B cell (primary cell): ENCODE results near the gene FOXD3. TPM values are rescaled to one million over a fixed set of nuclear protein-coding genes. Genes with fewer than 3 reads are reported as not detected.

ENCODE experiments used
- ATAC-seq: fragments of 200-7000 bp; cut with Tn5 transposase; one replicate; pipeline ENCODE4 v1.10.0; 2021; ENCODE audit warnings: low read depth, mild to moderate bottlenecking, moderate number of reproducible peaks, moderate library complexity
- CTCF ChIA-PET: fragments of 350-600 bp; sonication (Branson Sonifier 250); formaldehyde crosslinking; loops from one replicate; lab custom pipeline; 2021; ENCODE audit warnings: antibody characterized with exemption, inconsistent platforms; lab: Charles Lee
- POLR2A ChIA-PET: fragments of 350-600 bp; sonication (Branson Sonifier 250); formaldehyde crosslinking; loops from one replicate; lab custom pipeline; 2021; ENCODE audit warnings: antibody characterized with exemption; lab: Charles Lee
- DNase-seq: peaks from one replicate; pipeline ENCODE4 v3.0.0; 2013
- H2AFZ ChIP-seq: 2 replicates; pipeline ENCODE4 v1.6.1; 2012; ENCODE audit warnings: mild to moderate bottlenecking, low read depth, low read length; ENCODE audit not compliant: insufficient read depth, poor library complexity, severe bottlenecking
- H3K27ac ChIP-seq, 2 donors: 1 replicate in 1 of 2; 2 replicates in 1 of 2; pipeline ENCODE4 v1.5.1; 2012 to 2013; ENCODE audit warnings: low read length in 2 of 2, mild to moderate bottlenecking in 2 of 2, moderate library complexity in 1 of 2
- H3K27me3 ChIP-seq, 4 experiments: fragments of 200-600 bp in 1 of 4; sonication (generic) in 1 of 4; replicated peaks in 1 of 4; 1 replicate in 2 of 4; 2 replicates in 2 of 4; pipeline versions ENCODE4 v1.6.1 to v1.7.0; 2013 to 2016; ENCODE audit warnings: low read length in 3 of 4, mild to moderate bottlenecking in 2 of 4, mixed read lengths in 1 of 4, moderate library complexity in 1 of 4; ENCODE audit not compliant: insufficient read depth in 4 of 4, control insufficient read depth in 3 of 4; ENCODE audit errors: control extremely low read depth in 1 of 4
- H3K36me3 ChIP-seq, 2 experiments: replicated peaks in 1 of 2; 1 replicate in 1 of 2; 2 replicates in 1 of 2; pipeline versions ENCODE4 v1.6.1 to v1.7.1; 2013; ENCODE audit warnings: low read length in 1 of 2; ENCODE audit not compliant: insufficient read depth in 2 of 2, control insufficient read depth in 1 of 2; ENCODE audit errors: control extremely low read depth in 1 of 2, extremely low read depth in 1 of 2
- H3K4me1 ChIP-seq, 2 donors: fragments of 200-600 bp in 1 of 2; sonication (generic) in 1 of 2; 1 replicate in 1 of 2; 2 replicates in 1 of 2; pipeline versions ENCODE4 v1.5.1 to v1.6.1; 2013 to 2017; ENCODE audit warnings: low read length in 2 of 2; ENCODE audit not compliant: control insufficient read depth in 2 of 2, insufficient read depth in 2 of 2
- H3K4me2 ChIP-seq: replicated peaks from 2 replicates; pipeline ENCODE3; 2012; ENCODE audit warnings: mild to moderate bottlenecking, low read depth, low read length; ENCODE audit not compliant: poor library complexity, severe bottlenecking
- H3K4me3 ChIP-seq, 5 experiments: fragments of 200-600 bp in 1 of 5; sonication (generic) in 1 of 5; 1 replicate in 3 of 5; 2 replicates in 2 of 5; pipeline versions ENCODE4 v1.5.1 to v1.7.0; 2011 to 2016; ENCODE audit warnings: low read length in 4 of 5, mild to moderate bottlenecking in 4 of 5, low read depth in 2 of 5, control low read depth in 1 of 5, moderate library complexity in 1 of 5; ENCODE audit not compliant: insufficient read depth in 1 of 5; ENCODE audit errors: control extremely low read depth in 1 of 5, extremely low read depth in 1 of 5
- H3K79me2 ChIP-seq: fragments of 200-600 bp; sonication (generic); one replicate; pipeline ENCODE4 v1.6.0; 2016; ENCODE audit warnings: low read length; ENCODE audit not compliant: control insufficient read depth, insufficient read depth
- H3K9ac ChIP-seq: fragments of 200-600 bp; sonication (generic); 2 replicates; pipeline ENCODE4 v1.6.1; 2017; ENCODE audit warnings: mild to moderate bottlenecking, low read length, moderate library complexity
- H3K9me3 ChIP-seq, 3 donors: one replicate each; pipeline versions ENCODE4 v1.6.1 to v1.7.1; 2013; ENCODE audit warnings: low read length in 2 of 3; ENCODE audit not compliant: control insufficient read depth in 2 of 3, insufficient read depth in 1 of 3; ENCODE audit errors: control extremely low read depth in 1 of 3
- H4K20me1 ChIP-seq: 2 replicates; pipeline ENCODE4 v1.6.0; 2012; ENCODE audit warnings: mild to moderate bottlenecking, low read length; ENCODE audit not compliant: insufficient read depth, control insufficient read depth, poor library complexity, severe bottlenecking
- H3K27ac Mint-ChIP-seq: one replicate; pipeline ENCODE4 v1.8.0; 2021; ENCODE audit warnings: mixed read lengths
- H3K27me3 Mint-ChIP-seq: one replicate; pipeline ENCODE4 v1.8.0; 2021; ENCODE audit warnings: mixed read lengths
- H3K4me1 Mint-ChIP-seq: one replicate; pipeline ENCODE4 v1.8.0; 2021; ENCODE audit warnings: mixed read lengths
- H3K4me3 Mint-ChIP-seq: one replicate; pipeline ENCODE4 v1.8.0; 2021; ENCODE audit warnings: mixed read lengths
- H3K9me3 Mint-ChIP-seq: one replicate; pipeline ENCODE4 v1.8.0; 2022; ENCODE audit warnings: mixed read lengths; ENCODE audit not compliant: insufficient read depth
- EZH2 ChIP-seq: IDR thresholded peaks from 2 replicates; pipeline ENCODE4 v1.6.1; 2012; ENCODE audit warnings: borderline replicate concordance, low read depth, mild to moderate bottlenecking, moderate library complexity, low read length; ENCODE audit not compliant: insufficient read depth, poor library complexity, severe bottlenecking
- WGBS: methylation state at CpG from one replicate; pipeline ENCODE4 v1.1.5; 2013; ENCODE audit warnings: missing lambda C conversion rate; ENCODE audit not compliant: insufficient coverage; 5-methylcytosine and 5-hydroxymethylcytosine counted together
- intact Hi-C: fragments of 100-400 bp; cut with micrococcal nuclease; formaldehyde crosslinking; loops from one replicate; pipeline ENCODE4 v1.10.0; 2022
- polyA plus RNA-seq: library from polyadenylated mRNA; depleted of rRNA; stranded (reverse); fragments of >200 nt; gene quantifications from 2 replicates; pipeline ENCODE4 v1.2.3, GENCODE V29; 2012
- total RNA-seq, 2 donors: library from RNA; stranded (reverse); fragments of 120-200 nt in 1 of 2; gene quantifications; 1 replicate in 1 of 2; 2 replicates in 1 of 2; pipeline versions ENCODE4 v1.2.3 to v1.2.4, GENCODE V29; 2013 to 2022
- TF ChIP-seq, protein P1 (sequence below): fragments of 200-600 bp; IDR thresholded peaks from one replicate; pipeline ENCODE4 v1.8.0; 2022; ENCODE audit warnings: antibody characterized with exemption, mild to moderate bottlenecking

The FOXD3 gene
- total and polyA plus RNA-seq, 2 donors (not counting 1 experiment from before 2014, with no cell fraction given) = not detected

GRCh38 chr1:63343922-63344321 lies 21.6 kb downstream of the FOXD3 start:
- Histone ChIP-seq H3K4me1 (no peaks in the 10 kb centered on the region), H3K9ac (no peak overlapping the region), H3K27ac (no peak overlapping the region), H3K79me2 (no peaks in the 10 kb centered on the region), H3K4me3 (no peak overlapping the region), H3K4me2 (no peak overlapping the region), H2AFZ (no peak overlapping the region), H3K9me3 (no peaks in the 10 kb centered on the region), H4K20me1 (no peaks in the 10 kb centered on the region), H3K27me3 (peaks cover 0 to 7% (median 3%) of the 10 kb centered on the region in 4 experiments), H3K36me3 (no peaks in the 10 kb centered on the region)
- Mint-ChIP-seq H3K27ac (no peak overlapping the region), H3K27me3 (peaks cover 37% of the 10 kb centered on the region), H3K4me3 (no peak overlapping the region), H3K4me1 (no peaks in the 10 kb centered on the region), H3K9me3 (no peaks in the 10 kb centered on the region)
- no CpG with 5 or more reads among the region's 1 CpG for WGBS
- intact Hi-C loops = no loop called here
- POLR2A ChIA-PET = no interaction called here
- ATAC-seq (no peak), DNase-seq (no peak)
- TF ChIP-seq, protein P1, sequence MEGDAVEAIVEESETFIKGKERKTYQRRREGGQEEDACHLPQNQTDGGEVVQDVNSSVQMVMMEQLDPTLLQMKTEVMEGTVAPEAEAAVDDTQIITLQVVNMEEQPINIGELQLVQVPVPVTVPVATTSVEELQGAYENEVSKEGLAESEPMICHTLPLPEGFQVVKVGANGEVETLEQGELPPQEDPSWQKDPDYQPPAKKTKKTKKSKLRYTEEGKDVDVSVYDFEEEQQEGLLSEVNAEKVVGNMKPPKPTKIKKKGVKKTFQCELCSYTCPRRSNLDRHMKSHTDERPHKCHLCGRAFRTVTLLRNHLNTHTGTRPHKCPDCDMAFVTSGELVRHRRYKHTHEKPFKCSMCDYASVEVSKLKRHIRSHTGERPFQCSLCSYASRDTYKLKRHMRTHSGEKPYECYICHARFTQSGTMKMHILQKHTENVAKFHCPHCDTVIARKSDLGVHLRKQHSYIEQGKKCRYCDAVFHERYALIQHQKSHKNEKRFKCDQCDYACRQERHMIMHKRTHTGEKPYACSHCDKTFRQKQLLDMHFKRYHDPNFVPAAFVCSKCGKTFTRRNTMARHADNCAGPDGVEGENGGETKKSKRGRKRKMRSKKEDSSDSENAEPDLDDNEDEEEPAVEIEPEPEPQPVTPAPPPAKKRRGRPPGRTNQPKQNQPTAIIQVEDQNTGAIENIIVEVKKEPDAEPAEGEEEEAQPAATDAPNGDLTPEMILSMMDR = no peak
- TF ChIP-seq EZH2 = no peak
- CTCF ChIA-PET = no interaction called here

GRCh38 chr1:63350320-63350719 lies 28.0 kb downstream of the FOXD3 start:
- 90% methylated on average over 5 of the region's 5 CpGs for WGBS
- no peaks in the 10 kb centered on the region for H3K79me2 ChIP-seq
- H3K27ac ChIP-seq = no peak overlapping the region
- no peak overlapping the region for H3K9ac ChIP-seq
- ATAC-seq (no peak), DNase-seq (no peak)
- peaks cover 0 to 8% (median 3%) of the 10 kb centered on the region in 4 experiments for H3K27me3 ChIP-seq
- no peaks in the 10 kb centered on the region for H3K4me1 ChIP-seq
- no peaks in the 10 kb centered on the region for H4K20me1 ChIP-seq
- Mint-ChIP-seq H3K4me1 (no peaks in the 10 kb centered on the region), H3K27ac (no peak overlapping the region), H3K4me3 (no peak overlapping the region), H3K9me3 (no peaks in the 10 kb centered on the region), H3K27me3 (peaks cover 46% of the 10 kb centered on the region)
- CTCF ChIA-PET = no interaction called here
- no peak overlapping the region for H2AFZ ChIP-seq
- no peak overlapping the region for H3K4me2 ChIP-seq
- no peaks in the 10 kb centered on the region for H3K9me3 ChIP-seq
- POLR2A ChIA-PET = no interaction called here
- H3K36me3 ChIP-seq = no peaks in the 10 kb centered on the region
- intact Hi-C loops = no loop called here
- TF ChIP-seq EZH2 = no peak
- TF ChIP-seq, protein P1 = no peak
- no peak overlapping the region for H3K4me3 ChIP-seq
